H9 (cell line): ENCODE measurements around the gene VEGFB. TPM values are rescaled to one million over a fixed set of nuclear protein-coding genes. Genes with fewer than 3 reads are reported as not detected.
A peak's percentile ranks its signal among the peaks of the same experiment; 100 is the strongest.

Experiments used
- DNase-seq: peaks from one replicate; pipeline ENCODE4 v3.0.0-alpha.2; 2017
- H2AFZ ChIP-seq: one replicate; pipeline ENCODE4 v1.6.1; 2013; ENCODE audit warnings: mild to moderate bottlenecking, low read length, control low read depth, moderate library complexity
- H2AK5ac ChIP-seq: 2 replicates; pipeline ENCODE4 v1.6.1; 2013; ENCODE audit warnings: low read length, control low read depth, mixed read lengths; ENCODE audit not compliant: insufficient read length
- H2BK120ac ChIP-seq: one replicate; pipeline ENCODE4 v1.6.1; 2013; ENCODE audit warnings: low read depth, mild to moderate bottlenecking, low read length, control low read depth, inconsistent platforms; ENCODE audit not compliant: poor library complexity, severe bottlenecking
- H2BK12ac ChIP-seq: 2 replicates; pipeline ENCODE4 v1.6.1; 2013; ENCODE audit warnings: low read length, control low read depth, mixed read lengths, low read depth; ENCODE audit not compliant: insufficient read length
- H2BK15ac ChIP-seq: 2 replicates; pipeline ENCODE4 v1.6.1; 2013; ENCODE audit warnings: low read depth, low read length, control low read depth
- H2BK20ac ChIP-seq: one replicate; pipeline ENCODE4 v1.6.1; 2013; ENCODE audit warnings: low read depth, mild to moderate bottlenecking, low read length, control low read depth, inconsistent platforms; ENCODE audit not compliant: poor library complexity, severe bottlenecking
- H2BK5ac ChIP-seq: 2 replicates; pipeline ENCODE4 v1.6.1; 2013; ENCODE audit warnings: low read length, control low read depth, mixed read lengths; ENCODE audit not compliant: insufficient read length
- H3K14ac ChIP-seq: 2 replicates; pipeline ENCODE4 v1.6.1; 2013; ENCODE audit warnings: low read length, control low read depth; ENCODE audit not compliant: insufficient read depth
- H3K18ac ChIP-seq: 2 replicates; pipeline ENCODE4 v1.6.1; 2013; ENCODE audit warnings: low read depth, mild to moderate bottlenecking, mixed read lengths, low read length, control low read depth; ENCODE audit not compliant: insufficient read length
- H3K23ac ChIP-seq: 2 replicates; pipeline ENCODE4 v1.6.1; 2013; ENCODE audit warnings: low read length, control low read depth, mixed read lengths, low read depth; ENCODE audit not compliant: insufficient read length
- H3K23me2 ChIP-seq: 2 replicates; pipeline ENCODE4 v1.6.1; 2013; ENCODE audit warnings: low read depth, mild to moderate bottlenecking, mixed read lengths, low read length, control low read depth; ENCODE audit not compliant: insufficient read length, poor library complexity, severe bottlenecking
- H3K27ac ChIP-seq: 2 replicates; pipeline ENCODE4 v1.5.1; 2013; ENCODE audit warnings: low read length, control low read depth, mixed read lengths, low read depth; ENCODE audit not compliant: insufficient read length
- H3K27me3 ChIP-seq: 2 replicates; pipeline ENCODE4 v1.6.1; 2013; ENCODE audit warnings: low read length, control low read depth, inconsistent platforms; ENCODE audit not compliant: insufficient read depth
- H3K4ac ChIP-seq: 2 replicates; pipeline ENCODE4 v1.6.1; 2013; ENCODE audit warnings: low read depth, mild to moderate bottlenecking, control low read depth, inconsistent platforms, low read length, moderate library complexity
- H3K4me1 ChIP-seq: 2 replicates; pipeline ENCODE4 v1.6.1; 2013; ENCODE audit warnings: low read length, control low read depth, inconsistent platforms; ENCODE audit not compliant: insufficient read depth
- H3K4me2 ChIP-seq: 2 replicates; pipeline ENCODE4 v1.6.1; 2013; ENCODE audit warnings: low read length, control low read depth, mixed read lengths; ENCODE audit not compliant: insufficient read length, insufficient read depth
- H3K56ac ChIP-seq: 2 replicates; pipeline ENCODE4 v1.6.1; 2013; ENCODE audit warnings: low read depth, mild to moderate bottlenecking, mixed read lengths, low read length, control low read depth; ENCODE audit not compliant: insufficient read length
- H3K79me1 ChIP-seq: 2 replicates; pipeline ENCODE4 v1.6.1; 2013; ENCODE audit warnings: low read depth, mild to moderate bottlenecking, moderate library complexity, low read length, control low read depth, inconsistent platforms; ENCODE audit not compliant: insufficient read depth, poor library complexity, severe bottlenecking
- H3K79me2 ChIP-seq: 2 replicates; pipeline ENCODE4 v1.6.1; 2013; ENCODE audit warnings: low read length, control low read depth, inconsistent platforms; ENCODE audit not compliant: insufficient read depth
- H3K9ac ChIP-seq: 2 replicates; pipeline ENCODE4 v1.6.1; 2013; ENCODE audit warnings: low read length, control low read depth, mixed read lengths; ENCODE audit not compliant: insufficient read length; ENCODE audit errors: extremely low read depth
- H3K9me3 ChIP-seq: one replicate; pipeline ENCODE4 v1.6.1; 2013; ENCODE audit warnings: low read depth, low read length, inconsistent platforms; ENCODE audit not compliant: control insufficient read depth
- H3T11ph ChIP-seq: one replicate; pipeline ENCODE4 v1.6.1; 2013; ENCODE audit warnings: mild to moderate bottlenecking, low read length, control low read depth, inconsistent platforms
- H4K20me1 ChIP-seq: one replicate; pipeline ENCODE4 v1.6.1; 2013; ENCODE audit not compliant: control insufficient read depth, insufficient read length, insufficient read depth
- H4K5ac ChIP-seq: 2 replicates; pipeline ENCODE4 v1.6.1; 2013; ENCODE audit warnings: low read depth, mild to moderate bottlenecking, mixed read lengths, low read length, control low read depth; ENCODE audit not compliant: insufficient read length
- H4K8ac ChIP-seq: replicated peaks from 2 replicates; pipeline ENCODE4 v1.6.1; 2013; ENCODE audit warnings: low read length, control low read depth, mixed read lengths, low read depth; ENCODE audit not compliant: insufficient read length
- H4K91ac ChIP-seq: 2 replicates; pipeline ENCODE4 v1.6.1; 2013; ENCODE audit warnings: low read depth, mild to moderate bottlenecking, moderate library complexity, mixed read lengths, low read length, control low read depth; ENCODE audit not compliant: insufficient read length
- H3K27ac Mint-ChIP-seq, 3 experiments: 2 replicates in 2 of 3; 3 replicates in 1 of 3; pipeline ENCODE4 v1.8.0; 2020 to 2021; ENCODE audit warnings: mixed read lengths in 3 of 3, mild to moderate bottlenecking in 1 of 3, moderate library complexity in 1 of 3
- H3K27me3 Mint-ChIP-seq: 2 replicates; pipeline ENCODE4 v1.8.0; 2021; ENCODE audit warnings: low read depth, mild to moderate bottlenecking, moderate library complexity, mixed read lengths
- H3K36me3 Mint-ChIP-seq, 3 experiments: 2 replicates in 2 of 3; 3 replicates in 1 of 3; pipeline ENCODE4 v1.8.0; 2020 to 2021; ENCODE audit warnings: low read depth in 3 of 3, mixed read lengths in 3 of 3; ENCODE audit not compliant: insufficient read depth in 1 of 3
- H3K4me1 Mint-ChIP-seq, 2 experiments: 2 replicates each; pipeline ENCODE4 v1.8.0; 2020; ENCODE audit warnings: mixed read lengths in 2 of 2
- H3K4me3 Mint-ChIP-seq, 2 experiments: 2 replicates in 1 of 2; 3 replicates in 1 of 2; pipeline ENCODE4 v1.8.0; 2020 to 2021; ENCODE audit warnings: mild to moderate bottlenecking in 2 of 2, mixed read lengths in 2 of 2, moderate library complexity in 1 of 2
- H3K9me3 Mint-ChIP-seq, 2 experiments: 2 replicates in 1 of 2; 3 replicates in 1 of 2; pipeline ENCODE4 v1.8.0; 2020; ENCODE audit warnings: mild to moderate bottlenecking in 2 of 2, mixed read lengths in 2 of 2, moderate library complexity in 1 of 2
- CTCF ChIP-seq: fragments of 200-600 bp; sonication (generic); conservative IDR thresholded peaks from 3 replicates; pipeline ENCODE4 v1.8.0; 2021; ENCODE audit warnings: antibody characterized with exemption, mild to moderate bottlenecking
- WGBS: extraction: QIAGEN DNeasy Blood & Tissue Kit; methylation state at CpG from one replicate; pipeline ENCODE4 v1.1.7; 2013; ENCODE audit warnings: missing lambda C conversion rate, low lambda C conversion rate, mixed read lengths; ENCODE audit not compliant: insufficient read length; ENCODE audit errors: extremely low coverage; 5-methylcytosine and 5-hydroxymethylcytosine counted together
- total RNA-seq: library from RNA; stranded (reverse); gene quantifications from 2 replicates; pipeline ENCODE4 v1.2.1, GENCODE V29; 2021

The VEGFB gene
- total RNA-seq, 1 experiment from 2014 or later = 57.7 TPM

- no peak overlapping the region for H4K91ac ChIP-seq
- H3K23me2 ChIP-seq = peaks cover 17% of the 10 kb centered on the region
- no peaks in the 10 kb centered on the region for H3K79me2 ChIP-seq
- no peak overlapping the region for H2BK15ac ChIP-seq
- H2BK12ac ChIP-seq = no peak overlapping the region
- Mint-ChIP-seq H3K27ac (peak overlapping the region; percentile 47 to 70 (median 55); a peak in 4 of 7 replicates), H3K4me1 (peaks cover 20 to 23% of the 10 kb centered on the region in 2 experiments), H3K27me3 (no peaks in the 10 kb centered on the region), H3K36me3 (peaks cover 0 to 15% (median 14%) of the 10 kb centered on the region in 3 experiments; a peak in 4 of 7 replicates), H3K4me3 (peak overlapping the region; percentile 80 to 91), H3K9me3 (no peaks in the 10 kb centered on the region)
- H3K4ac ChIP-seq = no peak overlapping the region
- no peak overlapping the region for H2AK5ac ChIP-seq
- no peaks in the 10 kb centered on the region for H4K20me1 ChIP-seq
- WGBS = no CpG with 5 or more reads among the region's 22 CpGs
- H3K9me3 ChIP-seq = no peaks in the 10 kb centered on the region
- H3K23ac ChIP-seq = no peak overlapping the region
- H2BK20ac ChIP-seq = no peak overlapping the region
- no peak overlapping the region for H3T11ph ChIP-seq
- no peak overlapping the region for H2AFZ ChIP-seq
- H3K18ac ChIP-seq = no peak overlapping the region
- H3K9ac ChIP-seq = no peak overlapping the region
- peak overlapping the region; percentile 50 for H3K4me2 ChIP-seq
- H3K4me1 ChIP-seq = 0 out of 2 replicates have a peak, but pooled peaks cover 3% of the 10 kb centered on the region
- no peaks in the 10 kb centered on the region for H3K79me1 ChIP-seq
- TF ChIP-seq CTCF = no peak
- no peak overlapping the region for H3K27ac ChIP-seq
- no peak overlapping the region for H3K56ac ChIP-seq
- H4K8ac ChIP-seq = no peak overlapping the region
- no peaks in the 10 kb centered on the region for H3K27me3 ChIP-seq
- DNase-seq = no peak
- H3K14ac ChIP-seq = no peak overlapping the region; the same call in 1 of the 2 replicates
- H2BK120ac ChIP-seq = no peak overlapping the region
- H4K5ac ChIP-seq = no peak overlapping the region
- no peak overlapping the region for H2BK5ac ChIP-seq
Observed at GRCh38 chr11:64224891-64225607, 9.3 kb upstream of the VEGFB start.
